ENCODE results near the gene UTP20.

The UTP20 gene

GRCh38 chr12:101280006-101280505 is at the start of gene UTP20:
Gene UTP20 (plus strand): TSS chr12:101280105. CDS start chr12:101280283, 178 bp downstream.
- Histone ChIP-seq H3K27ac (no peak within 1 kb of the TSS), H3K4me3 (peak within 1 kb of the TSS; percentile 81)
- DNase-seq (ENCODE audit: low spot score) = peak; percentile 94
- no peak for TF ChIP-seq CTCF (IDR thresholded peaks at IDR 0.05)

- DNase-seq (ENCODE audit: low spot score) = no peak
- no peak for TF ChIP-seq CTCF (IDR thresholded peaks at IDR 0.05)
- Histone ChIP-seq H3K4me3 (no peak overlapping the region), H3K27ac (no peak overlapping the region)
Observed at GRCh38 chr12:101230547-101230946, 49.4 kb upstream of the UTP20 start.

GRCh38 chr12:101231636-101232035 is 48.3 kb upstream of the UTP20 start:
- Histone ChIP-seq H3K27ac (no peak overlapping the region), H3K4me3 (no peak overlapping the region)
- DNase-seq (ENCODE audit: low spot score) = no peak
- TF ChIP-seq CTCF (IDR thresholded peaks at IDR 0.05) = no peak

- no peak for DNase-seq (ENCODE audit: low spot score)
- no peak for TF ChIP-seq CTCF (IDR thresholded peaks at IDR 0.05)
- no peak overlapping the region for H3K27ac ChIP-seq
- no peak overlapping the region for H3K4me3 ChIP-seq
Observed at GRCh38 chr12:101235686-101236085, 44.2 kb upstream of the UTP20 start.

- no peak for TF ChIP-seq CTCF (IDR thresholded peaks at IDR 0.05)
- no peak overlapping the region for H3K27ac ChIP-seq
- H3K4me3 ChIP-seq = no peak overlapping the region
- DNase-seq (ENCODE audit: low spot score) = no peak
Observed at GRCh38 chr12:101238306-101238705, 41.6 kb upstream of the UTP20 start.

GRCh38 chr12:101238800-101239329 is 41.0 kb upstream of the UTP20 start:
- Histone ChIP-seq H3K4me3 (no peak overlapping the region), H3K27ac (no peak overlapping the region)
- no peak for TF ChIP-seq CTCF (IDR thresholded peaks at IDR 0.05)
- no peak for DNase-seq (ENCODE audit: low spot score)

- no peak overlapping the region for H3K4me3 ChIP-seq
- TF ChIP-seq CTCF (IDR thresholded peaks at IDR 0.05) = no peak
- no peak overlapping the region for H3K27ac ChIP-seq
- DNase-seq (ENCODE audit: low spot score) = no peak
Observed at GRCh38 chr12:101243074-101243473, 36.8 kb upstream of the UTP20 start.

Data from coronary artery (tissue), 2 donors.